K562 (cell line): ENCODE measurements around the gene SMG6. TPM values are rescaled to one million over a fixed set of nuclear protein-coding genes. Genes with fewer than 3 reads are reported as not detected.

Experiments
- ATF7 ChIP-seq: fragments of 450-650 bp; IDR thresholded peaks from 2 replicates; pipeline ENCODE4 v1.7.1; 2014; ENCODE audit warnings: mild to moderate bottlenecking, moderate library complexity
- BRCA1 ChIP-seq, 2 experiments: fragments of 450-650 bp in 1 of 2; sonication (generic) in 1 of 2; formaldehyde crosslinking in 1 of 2; IDR thresholded peaks; 2 replicates each; pipeline versions ENCODE4 v1.5.0 to v1.6.1; 2017 to 2020; ENCODE audit warnings: mild to moderate bottlenecking in 1 of 2, missing genetic modification reagents in 1 of 2
- CBX3 ChIP-seq, 2 experiments: IDR thresholded peaks; 1 replicate in 1 of 2; 2 replicates in 1 of 2; pipeline ENCODE4 v1.6.1; 2012; ENCODE audit warnings: inconsistent platforms in 2 of 2, low read length in 2 of 2, borderline replicate concordance in 1 of 2, control low read depth in 1 of 2
- CC2D1A ChIP-seq: fragments of 450-650 bp; IDR thresholded peaks from 2 replicates; pipeline ENCODE4 v1.6.1; 2017; ENCODE audit warnings: mild to moderate bottlenecking
- MECOM ChIP-seq: fragments of 250-450 bp; sonication (Bioruptor Pico); IDR thresholded peaks from 2 replicates; pipeline ENCODE4 v1.8.0; 2022; ENCODE audit warnings: inconsistent platforms
- POU5F1 ChIP-seq: fragments of 150-350 bp; IDR thresholded peaks from 2 replicates; pipeline ENCODE4 v1.6.1; 2014; ENCODE audit warnings: borderline replicate concordance, low read length, low read depth, mild to moderate bottlenecking; ENCODE audit not compliant: partially characterized antibody
- TAF1 ChIP-seq: IDR thresholded peaks from 2 replicates; pipeline ENCODE4 v1.6.1; 2011; ENCODE audit warnings: mild to moderate bottlenecking, low read length, moderate library complexity; ENCODE audit not compliant: insufficient read depth, control insufficient read depth, severe bottlenecking; ENCODE audit errors: extremely low read depth
- TRIM24 ChIP-seq, 2 experiments: fragments of 450-650 bp; IDR thresholded peaks; 2 replicates each; pipeline ENCODE4 v1.6.1; 2016
- ZNF224 ChIP-seq: sonication (generic); formaldehyde crosslinking; IDR thresholded peaks from 2 replicates; pipeline ENCODE4 v1.8.0; 2022; ENCODE audit warnings: mild to moderate bottlenecking, missing genetic modification reagents
- polyA plus RNA-seq, 8 experiments: library from polyadenylated mRNA; depleted of rRNA in 4 of 8; stranded (reverse) in 5 of 8; unstranded in 3 of 8; fragments of >200 nt; fragmentation: Nextera tagmentation in 2 of 8; fragmentation: Illumina TruSeq in 1 of 8; extraction: Ambion mirVana in 2 of 8; extraction: Trizol in 1 of 8; gene quantifications; 2 replicates each; pipeline versions ENCODE4 v1.2.1 to v1.2.3, GENCODE V29; 2011 to 2014; ENCODE audit warnings: inconsistent platforms in 1 of 8, missing spikeins in 1 of 8
- total RNA-seq, 7 experiments: library from RNA; depleted of rRNA in 6 of 7; stranded (reverse); fragments of >200 nt in 6 of 7; fragmentation: Illumina TruSeq in 2 of 7; extraction: Trizol in 2 of 7; gene quantifications; 2 replicates each; pipeline versions ENCODE4 v1.2.1 to v1.2.3, GENCODE V29; 2011 to 2021; ENCODE audit warnings: low replicate concordance in 1 of 7
- TF ChIP-seq, protein P1 (sequence below): fragments of 450-650 bp; formaldehyde crosslinking; IDR thresholded peaks from 2 replicates; pipeline ENCODE4 v1.4.0; 2022; ENCODE audit warnings: missing genetic modification characterization
- TF ChIP-seq, protein P2 (sequence below): sonication (generic); formaldehyde crosslinking; IDR thresholded peaks from 2 replicates; pipeline ENCODE4 v1.8.0; 2022; ENCODE audit warnings: mild to moderate bottlenecking, missing genetic modification reagents
- TF ChIP-seq, protein P3 (sequence below): sonication (generic); formaldehyde crosslinking; IDR thresholded peaks from 2 replicates; pipeline ENCODE4 v1.9.0; 2022; ENCODE audit warnings: mild to moderate bottlenecking, missing genetic modification reagents

SMG6 gene
- total and polyA plus RNA-seq, 9 of the 15 experiments (the other 6 are each of a cell fraction or from before 2014, with no cell fraction given), result 0.44 to 13.9 (median 6.0) TPM

DNA sequence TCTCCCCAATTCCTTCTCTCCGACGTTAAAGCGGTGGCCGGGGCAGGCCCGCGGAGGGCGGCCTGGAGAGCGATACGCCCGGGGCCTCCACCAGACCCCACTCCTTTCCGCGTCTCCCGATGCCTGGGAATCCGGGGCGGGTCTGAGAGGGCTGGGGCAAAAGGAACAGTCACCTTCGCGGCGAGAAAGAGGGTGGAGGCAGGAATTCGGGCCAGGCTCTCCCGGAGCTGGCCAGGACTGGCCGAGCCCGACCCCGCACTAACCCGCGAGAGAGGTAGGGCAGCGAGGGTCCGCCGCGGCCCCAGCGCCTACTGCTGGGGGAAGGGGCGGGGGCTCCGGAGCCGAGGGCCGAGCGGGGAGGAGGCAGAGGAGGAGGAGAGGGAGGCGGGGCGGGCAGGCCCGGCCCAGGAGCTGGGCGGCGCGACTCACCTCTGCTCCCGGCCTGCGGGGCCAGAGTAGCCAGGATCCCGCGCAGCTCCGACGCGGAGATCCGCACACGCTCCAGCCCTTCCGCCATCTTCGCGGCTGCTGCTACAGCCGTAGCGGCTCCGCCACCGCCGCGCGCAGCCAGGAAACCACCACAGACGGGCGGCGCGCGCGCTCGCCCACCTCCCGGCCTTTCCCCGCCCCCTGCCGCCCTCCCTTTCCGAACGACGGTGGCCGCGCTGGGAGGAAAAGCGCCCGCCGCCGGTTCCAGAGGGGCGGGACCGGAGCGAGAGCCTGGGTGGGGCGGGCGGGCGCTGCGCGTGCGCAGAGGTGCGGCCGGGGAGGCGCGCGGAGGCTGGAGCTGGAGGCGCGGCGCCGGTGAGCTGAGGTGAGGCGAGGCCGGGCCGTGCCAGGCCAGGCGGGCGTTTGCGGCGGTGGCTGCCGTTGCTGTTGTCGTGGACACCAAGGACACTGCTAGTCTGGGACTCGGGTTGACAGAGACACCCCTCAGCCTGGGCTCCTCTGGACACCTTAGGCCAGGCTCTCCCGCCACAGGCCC lies at the start of gene SMG6, which contains the start of gene SRR (continued):
- TF ChIP-seq CBX3 (IDR thresholded peaks at IDR 0.05; ENCODE audit: borderline replicate concordance in 1 of 2, low read length in 2 of 2) (no peak), TAF1 (peak; percentile 57), MECOM (CRISPR knock-in tag) (no peak), CC2D1A (no peak), TRIM24 (IDR thresholded peaks at IDR 0.05) (no peak), ZNF224 (CRISPR knock-in tag) (no peak), POU5F1 (no peak), BRCA1 (IDR thresholded peaks at IDR 0.05) (no peak), BRCA1 (CRISPR knock-in tag; IDR thresholded peaks at IDR 0.05) (no peak), ATF7 (no peak; the same call in 1 of the 2 replicates)
- TF ChIP-seq, protein P1, sequence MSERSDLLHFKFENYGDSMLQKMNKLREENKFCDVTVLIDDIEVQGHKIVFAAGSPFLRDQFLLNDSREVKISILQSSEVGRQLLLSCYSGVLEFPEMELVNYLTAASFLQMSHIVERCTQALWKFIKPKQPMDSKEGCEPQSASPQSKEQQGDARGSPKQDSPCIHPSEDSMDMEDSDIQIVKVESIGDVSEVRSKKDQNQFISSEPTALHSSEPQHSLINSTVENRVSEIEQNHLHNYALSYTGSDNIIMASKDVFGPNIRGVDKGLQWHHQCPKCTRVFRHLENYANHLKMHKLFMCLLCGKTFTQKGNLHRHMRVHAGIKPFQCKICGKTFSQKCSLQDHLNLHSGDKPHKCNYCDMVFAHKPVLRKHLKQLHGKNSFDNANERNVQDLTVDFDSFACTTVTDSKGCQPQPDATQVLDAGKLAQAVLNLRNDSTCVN, result no peak
- TF ChIP-seq, protein P2, sequence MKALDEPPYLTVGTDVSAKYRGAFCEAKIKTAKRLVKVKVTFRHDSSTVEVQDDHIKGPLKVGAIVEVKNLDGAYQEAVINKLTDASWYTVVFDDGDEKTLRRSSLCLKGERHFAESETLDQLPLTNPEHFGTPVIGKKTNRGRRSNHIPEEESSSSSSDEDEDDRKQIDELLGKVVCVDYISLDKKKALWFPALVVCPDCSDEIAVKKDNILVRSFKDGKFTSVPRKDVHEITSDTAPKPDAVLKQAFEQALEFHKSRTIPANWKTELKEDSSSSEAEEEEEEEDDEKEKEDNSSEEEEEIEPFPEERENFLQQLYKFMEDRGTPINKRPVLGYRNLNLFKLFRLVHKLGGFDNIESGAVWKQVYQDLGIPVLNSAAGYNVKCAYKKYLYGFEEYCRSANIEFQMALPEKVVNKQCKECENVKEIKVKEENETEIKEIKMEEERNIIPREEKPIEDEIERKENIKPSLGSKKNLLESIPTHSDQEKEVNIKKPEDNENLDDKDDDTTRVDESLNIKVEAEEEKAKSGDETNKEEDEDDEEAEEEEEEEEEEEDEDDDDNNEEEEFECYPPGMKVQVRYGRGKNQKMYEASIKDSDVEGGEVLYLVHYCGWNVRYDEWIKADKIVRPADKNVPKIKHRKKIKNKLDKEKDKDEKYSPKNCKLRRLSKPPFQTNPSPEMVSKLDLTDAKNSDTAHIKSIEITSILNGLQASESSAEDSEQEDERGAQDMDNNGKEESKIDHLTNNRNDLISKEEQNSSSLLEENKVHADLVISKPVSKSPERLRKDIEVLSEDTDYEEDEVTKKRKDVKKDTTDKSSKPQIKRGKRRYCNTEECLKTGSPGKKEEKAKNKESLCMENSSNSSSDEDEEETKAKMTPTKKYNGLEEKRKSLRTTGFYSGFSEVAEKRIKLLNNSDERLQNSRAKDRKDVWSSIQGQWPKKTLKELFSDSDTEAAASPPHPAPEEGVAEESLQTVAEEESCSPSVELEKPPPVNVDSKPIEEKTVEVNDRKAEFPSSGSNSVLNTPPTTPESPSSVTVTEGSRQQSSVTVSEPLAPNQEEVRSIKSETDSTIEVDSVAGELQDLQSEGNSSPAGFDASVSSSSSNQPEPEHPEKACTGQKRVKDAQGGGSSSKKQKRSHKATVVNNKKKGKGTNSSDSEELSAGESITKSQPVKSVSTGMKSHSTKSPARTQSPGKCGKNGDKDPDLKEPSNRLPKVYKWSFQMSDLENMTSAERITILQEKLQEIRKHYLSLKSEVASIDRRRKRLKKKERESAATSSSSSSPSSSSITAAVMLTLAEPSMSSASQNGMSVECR, result peak; percentile 28; the same call in 1 of the 2 replicates
- TF ChIP-seq, protein P3, sequence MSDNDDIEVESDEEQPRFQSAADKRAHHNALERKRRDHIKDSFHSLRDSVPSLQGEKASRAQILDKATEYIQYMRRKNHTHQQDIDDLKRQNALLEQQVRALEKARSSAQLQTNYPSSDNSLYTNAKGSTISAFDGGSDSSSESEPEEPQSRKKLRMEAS (CRISPR knock-in tag), result no peak
